Kasumi-1 (cell line): ENCODE results near the gene EMP2.
"Not testable (repeated sequence)": the region's sequence is repeated elsewhere in the genome, so short reads cannot be mapped to it uniquely, and the experiment has no call there.

Experiments used
- DNase-seq, 2 experiments: peaks; one replicate each; lab custom pipeline; 2025; lab: John Stamatoyannopoulos, UW

EMP2 gene

GRCh38 chr16:10552281-10552680, 28.1 kb downstream of the EMP2 start:
- DNase-seq, result no peak

GRCh38 chr16:10551881-10552280, 28.5 kb downstream of the EMP2 start:
- DNase-seq, result no peak

GRCh38 chr16:10548404-10548803, 32.0 kb downstream of the EMP2 start:
- DNase-seq, result no peak

GRCh38 chr16:10547708-10548107, 32.7 kb downstream of the EMP2 start:
- DNase-seq, result no peak

GRCh38 chr16:10543231-10543977, 37.0 kb downstream of the EMP2 start:
- DNase-seq, result no peak

GRCh38 chr16:10541366-10541765, 39.0 kb downstream of the EMP2 start:
- no peak for DNase-seq

- no peak for DNase-seq
Measured at GRCh38 chr16:10539793-10540192, 40.6 kb downstream of the EMP2 start.

- no peak for DNase-seq
Measured at GRCh38 chr16:10539236-10539635, 41.2 kb downstream of the EMP2 start.

- no peak for DNase-seq
Measured at GRCh38 chr16:10538583-10538982, 41.8 kb downstream of the EMP2 start.

- no peak for DNase-seq
Measured at GRCh38 chr16:10537946-10538345, 42.5 kb downstream of the EMP2 start.

GRCh38 chr16:10536814-10537389, 43.5 kb downstream of the EMP2 start:
- no peak for DNase-seq

GRCh38 chr16:10536328-10536727, 44.1 kb downstream of the EMP2 start:
- not testable (repeated sequence) for DNase-seq

GRCh38 chr16:10535461-10535860, 44.9 kb downstream of the EMP2 start:
- no peak for DNase-seq

GRCh38 chr16:10534748-10535147, 45.6 kb downstream of the EMP2 start:
- no peak for DNase-seq

GRCh38 chr16:10533612-10534011, 46.8 kb downstream of the EMP2 start:
- not testable (repeated sequence) for DNase-seq

GRCh38 chr16:10531582-10531981, 48.8 kb downstream of the EMP2 start:
- DNase-seq, result no peak

- no peak for DNase-seq
Measured at GRCh38 chr16:10530685-10531084, 49.7 kb downstream of the EMP2 start.

GRCh38 chr16:10529895-10530669, 50.3 kb downstream of the EMP2 start:
- no peak for DNase-seq

- no peak for DNase-seq
Measured at GRCh38 chr16:10528635-10529034, 51.8 kb downstream of the EMP2 start.

- DNase-seq, result no peak
Measured at GRCh38 chr16:10526962-10527361, 53.4 kb downstream of the EMP2 start.

- DNase-seq, result no peak
Measured at GRCh38 chr16:10525214-10525825, 55.1 kb downstream of the EMP2 start.

GRCh38 chr16:10522966-10523365, 57.4 kb downstream of the EMP2 start:
- no peak for DNase-seq
